ENCODE measurements around the gene PRIMPOL.

The PRIMPOL gene

GRCh38 chr4:184743650-184744049 is 94.1 kb downstream of the PRIMPOL start:
- no peak overlapping the region for H3K27ac ChIP-seq (ENCODE audit: low read length)
- H3K4me3 ChIP-seq (ENCODE audit: low read length) = no peak overlapping the region
- H4K20me1 ChIP-seq (ENCODE audit: insufficient read depth, low read length) = no peaks in the 10 kb centered on the region
- peaks cover 3% of the 10 kb centered on the region; the same call in 1 of the 2 replicates for H3K4me1 ChIP-seq (ENCODE audit: low read length)
- H3K9me3 ChIP-seq (ENCODE audit: insufficient read depth, low read length) = no peaks in the 10 kb centered on the region
- no peak overlapping the region for H2AFZ ChIP-seq (ENCODE audit: low read depth, low read length)
- TF ChIP-seq CTCF (IDR thresholded peaks at IDR 0.05; ENCODE audit: low read depth, low read length) (no peak), EZH2phosphoT487 (IDR thresholded peaks at IDR 0.05; ENCODE audit: low read depth) (no peak)
- H3K27me3 ChIP-seq (ENCODE audit: low read depth, low read length) = no peaks in the 10 kb centered on the region
- no peaks in the 10 kb centered on the region for H3K79me2 ChIP-seq (ENCODE audit: low read length)
- no peak overlapping the region for H3K9ac ChIP-seq (ENCODE audit: low read length)
- H3K36me3 ChIP-seq (replicated peaks; ENCODE audit: low read depth, low read length) = no peaks in the 10 kb centered on the region
- no peak overlapping the region for H3K4me2 ChIP-seq (ENCODE audit: low read length)

GRCh38 chr4:184744236-184744635 is 94.7 kb downstream of the PRIMPOL start:
- H3K79me2 ChIP-seq (ENCODE audit: low read length) = no peaks in the 10 kb centered on the region
- no peaks in the 10 kb centered on the region for H3K36me3 ChIP-seq (replicated peaks; ENCODE audit: low read depth, low read length)
- H3K4me2 ChIP-seq (ENCODE audit: low read length) = no peak overlapping the region
- H3K27me3 ChIP-seq (ENCODE audit: low read depth, low read length) = no peaks in the 10 kb centered on the region
- H3K4me3 ChIP-seq (ENCODE audit: low read length) = no peak overlapping the region
- no peak for TF ChIP-seq EZH2phosphoT487 (IDR thresholded peaks at IDR 0.05; ENCODE audit: low read depth)
- TF ChIP-seq CTCF (IDR thresholded peaks at IDR 0.05; ENCODE audit: low read depth, low read length) = no peak
- H3K27ac ChIP-seq (ENCODE audit: low read length) = no peak overlapping the region
- no peak overlapping the region for H3K9ac ChIP-seq (ENCODE audit: low read length)
- H3K4me1 ChIP-seq (ENCODE audit: low read length) = peaks cover 5% of the 10 kb centered on the region; the same call in 1 of the 2 replicates
- no peaks in the 10 kb centered on the region for H3K9me3 ChIP-seq (ENCODE audit: insufficient read depth, low read length)
- H2AFZ ChIP-seq (ENCODE audit: low read depth, low read length) = no peak overlapping the region
- H4K20me1 ChIP-seq (ENCODE audit: insufficient read depth, low read length) = no peaks in the 10 kb centered on the region
